Measurements from ENCODE around the gene RALGDS.
"Not testable (repeated sequence)": the region's sequence is repeated elsewhere in the genome, so short reads cannot be mapped to it uniquely, and the experiment has no call there.

RALGDS gene

GRCh38 chr9:133099726-133100505 lies 21.1 kb downstream of the RALGDS start:
- no peak for DNase-seq (ENCODE audit: low read depth)
- no peak for TF ChIP-seq MYC (IDR thresholded peaks at IDR 0.05; ENCODE audit: low read depth, low read length)
- no peak for TF ChIP-seq CTCF (IDR thresholded peaks at IDR 0.05; ENCODE audit: low read depth, low read length)
- TF ChIP-seq, protein P1, sequence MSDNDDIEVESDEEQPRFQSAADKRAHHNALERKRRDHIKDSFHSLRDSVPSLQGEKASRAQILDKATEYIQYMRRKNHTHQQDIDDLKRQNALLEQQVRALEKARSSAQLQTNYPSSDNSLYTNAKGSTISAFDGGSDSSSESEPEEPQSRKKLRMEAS (IDR thresholded peaks at IDR 0.05; ENCODE audit: low read depth, low read length) = no peak
- no peak for TF ChIP-seq POLR2A (IDR thresholded peaks at IDR 0.05; ENCODE audit: extremely low read depth, insufficient read length)
- no peak overlapping the region for H3K4me3 ChIP-seq (ENCODE audit: low read depth, low read length)

- H3K4me3 ChIP-seq (ENCODE audit: low read depth, low read length) = no peak overlapping the region
- TF ChIP-seq POLR2A (IDR thresholded peaks at IDR 0.05; ENCODE audit: extremely low read depth, insufficient read length) = no peak
- TF ChIP-seq, protein P1 (IDR thresholded peaks at IDR 0.05; ENCODE audit: low read depth, low read length) = no peak
- no peak for TF ChIP-seq CTCF (IDR thresholded peaks at IDR 0.05; ENCODE audit: low read depth, low read length)
- no peak for TF ChIP-seq MYC (IDR thresholded peaks at IDR 0.05; ENCODE audit: low read depth, low read length)
- DNase-seq (ENCODE audit: low read depth) = no peak
Measured at GRCh38 chr9:133098871-133099270, 22.2 kb downstream of the RALGDS start.

- DNase-seq (ENCODE audit: low read depth) = no peak
- TF ChIP-seq CTCF (IDR thresholded peaks at IDR 0.05; ENCODE audit: low read depth, low read length) = no peak
- TF ChIP-seq, protein P1 (IDR thresholded peaks at IDR 0.05; ENCODE audit: low read depth, low read length) = no peak
- no peak for TF ChIP-seq MYC (IDR thresholded peaks at IDR 0.05; ENCODE audit: low read depth, low read length)
- no peak for TF ChIP-seq POLR2A (IDR thresholded peaks at IDR 0.05; ENCODE audit: extremely low read depth, insufficient read length)
- H3K4me3 ChIP-seq (ENCODE audit: low read depth, low read length) = no peak overlapping the region
Measured at GRCh38 chr9:133098104-133098754, 22.8 kb downstream of the RALGDS start.

DNA sequence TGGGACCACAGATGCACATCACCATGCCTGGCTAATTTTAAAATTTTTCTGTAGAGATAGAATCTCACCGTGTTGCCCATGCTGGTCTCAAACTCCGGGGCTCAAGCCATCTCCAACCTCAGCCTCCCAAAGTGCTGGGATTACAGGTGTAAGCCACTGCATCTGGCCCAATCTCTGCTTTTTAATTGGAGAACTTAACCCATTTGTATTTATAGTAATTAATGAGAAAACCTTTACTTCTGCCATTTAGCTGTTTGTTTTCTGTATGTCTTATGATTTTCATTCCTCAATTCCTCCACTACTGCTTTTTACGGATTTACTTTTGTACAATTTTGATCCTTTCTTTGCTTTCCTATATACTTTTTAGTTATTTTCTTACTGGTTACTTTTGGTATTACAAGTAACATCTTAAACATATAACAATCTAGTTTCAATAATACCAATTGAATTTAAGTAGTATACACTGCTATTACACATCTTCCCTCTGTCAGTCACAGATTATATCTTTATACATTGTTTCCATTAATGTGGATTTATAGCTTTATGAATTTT lies 26.1 kb downstream of the RALGDS start:
- no peak overlapping the region for H3K4me3 ChIP-seq (ENCODE audit: low read depth, low read length)
- no peak for DNase-seq (ENCODE audit: low read depth)

DNA sequence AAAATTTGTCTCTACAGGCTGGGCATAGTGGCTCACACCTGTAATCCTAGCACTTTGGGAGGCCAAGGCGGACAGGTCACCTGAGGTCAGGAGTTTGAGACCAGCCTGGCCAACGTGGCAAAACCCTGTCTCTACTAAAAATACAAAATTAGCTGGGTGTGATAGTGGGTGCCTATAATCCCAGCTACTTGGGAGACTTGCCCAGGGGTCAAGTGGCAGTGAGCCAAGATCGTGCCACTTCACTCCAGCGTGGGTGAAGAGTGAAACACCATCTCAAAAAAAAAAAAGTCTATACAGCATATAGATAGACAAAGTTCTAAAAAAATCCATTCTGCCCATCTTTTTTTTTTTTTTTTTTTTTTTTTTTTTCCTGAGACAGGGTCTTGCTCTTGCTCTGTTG lies 26.7 kb downstream of the RALGDS start:
- DNase-seq (ENCODE audit: low read depth); H3K4me3 ChIP-seq (ENCODE audit: low read depth, low read length): not testable (repeated sequence)

More for the DNA sequence above, 26.1 kb downstream of the RALGDS start:
- TF ChIP-seq CTCF (IDR thresholded peaks at IDR 0.05; ENCODE audit: low read depth, low read length) = no peak
- TF ChIP-seq MYC (IDR thresholded peaks at IDR 0.05; ENCODE audit: low read depth, low read length) = no peak
- TF ChIP-seq, protein P1 (IDR thresholded peaks at IDR 0.05; ENCODE audit: low read depth, low read length) = no peak
- no peak for TF ChIP-seq POLR2A (IDR thresholded peaks at IDR 0.05; ENCODE audit: extremely low read depth, insufficient read length)

- TF ChIP-seq, protein P1 (IDR thresholded peaks at IDR 0.05; ENCODE audit: low read depth, low read length) = no peak
- TF ChIP-seq MYC (IDR thresholded peaks at IDR 0.05; ENCODE audit: low read depth, low read length) = no peak
- no peak for TF ChIP-seq CTCF (IDR thresholded peaks at IDR 0.05; ENCODE audit: low read depth, low read length)
- no peak for TF ChIP-seq POLR2A (IDR thresholded peaks at IDR 0.05; ENCODE audit: extremely low read depth, insufficient read length)
- DNase-seq (ENCODE audit: low read depth) = no peak
- no peak overlapping the region for H3K4me3 ChIP-seq (ENCODE audit: low read depth, low read length)
Measured at GRCh38 chr9:133090752-133091385, 30.2 kb downstream of the RALGDS start.

Measured in NB4 (cell line).